CD4-positive, alpha-beta T cell treated with Interleukin-6 for 4 hours (primary cell): ENCODE results near the gene HLA-E.
A peak's percentile ranks its signal among the peaks of the same experiment; 100 is the strongest.
"Not testable (repeated sequence)": the region's sequence is repeated elsewhere in the genome, so short reads cannot be mapped to it uniquely, and the experiment has no call there.

ENCODE experiments used
- DNase-seq: peaks from one replicate; pipeline ENCODE4 v3.0.0-alpha.2; 2020; ENCODE audit warnings: mixed read lengths

HLA-E gene

GRCh38 chr6:30481211-30481964 is 7.9 kb upstream of the HLA-E start:
- no peak for DNase-seq

DNA sequence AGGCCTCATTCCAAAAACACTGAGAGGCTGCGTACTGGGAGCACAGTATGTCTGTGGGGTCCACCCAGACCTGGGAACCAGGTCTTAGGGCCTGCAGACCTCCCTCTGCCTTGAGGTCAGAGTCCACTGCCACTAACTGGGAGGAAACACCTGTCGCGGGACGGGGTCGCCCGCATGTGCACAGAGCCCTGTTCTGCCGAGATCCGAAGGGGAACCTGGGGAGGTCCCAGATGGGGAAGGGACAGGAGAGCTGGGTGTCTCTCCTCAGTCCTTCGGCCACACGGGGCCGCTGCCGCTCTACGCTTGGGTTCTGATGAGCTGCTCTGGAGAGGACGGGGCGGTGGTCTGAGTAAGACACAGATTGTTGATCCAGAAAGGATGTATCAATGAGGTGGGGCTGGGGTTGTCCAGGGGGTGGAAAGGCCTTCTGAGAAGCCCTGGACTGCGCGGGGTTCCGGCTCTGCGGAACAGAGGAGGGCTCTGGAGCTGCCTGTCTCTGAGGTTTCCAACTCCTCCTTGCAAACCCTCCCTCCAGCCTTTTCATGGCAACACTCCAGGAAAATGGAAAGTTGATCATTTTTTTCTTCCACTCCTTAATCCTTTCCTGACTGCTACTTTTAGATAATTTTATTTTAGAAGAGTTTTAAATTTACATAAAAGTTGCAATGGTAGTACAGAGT is 7.2 kb upstream of the HLA-E start:
- DNase-seq: peak; percentile 89

GRCh38 chr6:30483677-30484279 is 5.5 kb upstream of the HLA-E start:
- peak; percentile 54 for DNase-seq

DNA sequence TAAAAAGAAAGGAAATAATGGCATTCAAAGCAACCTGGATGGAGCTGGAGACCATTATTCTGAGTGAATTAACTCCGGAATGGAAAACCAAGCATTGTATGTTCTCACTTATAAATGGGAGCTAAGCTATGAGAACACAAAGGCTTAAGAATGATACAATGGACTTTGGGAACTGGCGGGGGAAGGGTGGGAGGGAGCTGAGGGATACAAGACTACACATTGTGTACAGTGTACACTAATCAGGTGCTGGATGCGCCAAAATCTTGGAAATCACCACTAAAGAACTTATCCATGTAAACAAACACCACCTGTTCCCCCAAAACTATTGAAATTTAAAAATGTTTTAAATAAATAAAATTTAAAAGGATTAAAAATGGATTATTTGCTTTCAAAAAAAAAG is 4.1 kb upstream of the HLA-E start:
- DNase-seq: no peak

DNA sequence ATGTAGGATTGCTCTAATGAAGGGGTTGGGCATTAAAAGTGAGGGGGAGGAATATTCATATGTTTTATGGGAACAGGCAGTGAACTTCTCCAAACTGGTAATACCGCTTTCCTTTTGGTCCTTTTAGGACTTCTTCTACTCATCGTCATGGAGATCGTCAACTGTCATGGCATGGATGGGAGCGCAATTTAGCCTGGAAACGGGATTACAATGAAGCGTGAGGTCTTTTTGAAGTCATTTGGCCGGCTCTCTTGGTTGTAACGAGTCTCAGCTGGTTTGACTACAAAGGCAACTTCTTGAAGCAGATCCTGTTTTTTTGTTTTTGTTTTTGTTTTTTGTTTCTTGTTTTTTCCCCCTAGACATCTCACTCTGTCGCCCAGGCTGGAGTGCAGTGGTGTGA is 1.4 kb upstream of the HLA-E start:
- no peak for DNase-seq

GRCh38 chr6:30488697-30489080 is 620 bp upstream of the HLA-E start:
- not testable (repeated sequence) for DNase-seq

DNA sequence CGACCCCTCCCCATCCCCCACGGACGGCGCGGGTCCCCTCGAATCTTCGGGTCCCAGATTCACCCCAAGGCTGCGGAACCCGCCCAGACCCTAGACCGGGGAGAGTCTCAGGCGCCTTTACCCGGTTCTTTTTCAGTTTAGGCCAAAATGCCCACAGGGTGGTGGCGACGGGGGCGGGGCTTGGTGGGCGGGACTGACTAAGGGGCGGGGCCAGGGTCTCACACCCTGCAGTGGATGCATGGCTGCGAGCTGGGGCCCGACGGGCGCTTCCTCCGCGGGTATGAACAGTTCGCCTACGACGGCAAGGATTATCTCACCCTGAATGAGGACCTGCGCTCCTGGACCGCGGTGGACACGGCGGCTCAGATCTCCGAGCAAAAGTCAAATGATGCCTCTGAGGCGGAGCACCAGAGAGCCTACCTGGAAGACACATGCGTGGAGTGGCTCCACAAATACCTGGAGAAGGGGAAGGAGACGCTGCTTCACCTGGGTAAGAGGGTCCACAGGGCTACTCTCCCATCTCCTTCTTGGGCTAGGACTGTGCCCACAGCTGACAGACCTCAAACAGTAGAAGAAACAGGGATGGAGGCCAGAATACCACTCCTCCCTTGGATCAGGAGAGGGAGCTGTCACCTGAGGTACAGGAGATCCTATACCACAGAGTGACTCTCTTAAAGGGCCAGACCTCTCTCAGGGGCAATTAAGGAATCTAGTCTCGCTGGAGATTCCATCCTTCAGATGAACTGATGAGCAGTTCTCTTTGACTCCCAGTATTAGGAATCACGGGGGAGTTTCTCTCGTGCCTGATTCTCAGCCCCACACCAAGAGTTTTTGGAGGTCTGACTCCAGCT is 942 bp downstream of the HLA-E start:
- peak; percentile 93 for DNase-seq

DNA sequence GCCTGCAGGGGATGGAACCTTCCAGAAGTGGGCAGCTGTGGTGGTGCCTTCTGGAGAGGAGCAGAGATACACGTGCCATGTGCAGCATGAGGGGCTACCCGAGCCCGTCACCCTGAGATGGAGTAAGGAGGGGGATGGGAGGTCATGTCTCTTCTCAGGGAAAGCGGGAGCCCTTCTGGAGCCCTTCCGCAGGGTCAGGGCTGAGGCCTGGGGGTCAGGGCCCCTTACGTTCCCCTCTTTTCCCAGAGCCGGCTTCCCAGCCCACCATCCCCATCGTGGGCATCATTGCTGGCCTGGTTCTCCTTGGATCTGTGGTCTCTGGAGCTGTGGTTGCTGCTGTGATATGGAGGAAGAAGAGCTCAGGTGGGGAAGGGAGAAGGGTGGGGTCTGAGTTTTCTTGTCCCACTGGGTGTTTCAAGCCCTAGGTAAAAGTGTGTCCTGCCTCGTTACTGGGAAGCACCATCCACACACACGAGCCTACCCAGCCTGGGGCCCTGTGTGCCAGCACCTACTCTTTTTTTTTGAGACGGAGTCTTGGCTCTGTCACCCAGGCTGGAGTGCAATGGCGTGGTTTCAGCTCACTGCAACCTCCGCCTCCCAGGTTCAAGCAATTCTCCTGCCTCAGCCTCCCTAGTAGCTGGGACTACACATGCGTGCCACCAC is 2.1 kb downstream of the HLA-E start:
- not testable (repeated sequence) for DNase-seq

DNA sequence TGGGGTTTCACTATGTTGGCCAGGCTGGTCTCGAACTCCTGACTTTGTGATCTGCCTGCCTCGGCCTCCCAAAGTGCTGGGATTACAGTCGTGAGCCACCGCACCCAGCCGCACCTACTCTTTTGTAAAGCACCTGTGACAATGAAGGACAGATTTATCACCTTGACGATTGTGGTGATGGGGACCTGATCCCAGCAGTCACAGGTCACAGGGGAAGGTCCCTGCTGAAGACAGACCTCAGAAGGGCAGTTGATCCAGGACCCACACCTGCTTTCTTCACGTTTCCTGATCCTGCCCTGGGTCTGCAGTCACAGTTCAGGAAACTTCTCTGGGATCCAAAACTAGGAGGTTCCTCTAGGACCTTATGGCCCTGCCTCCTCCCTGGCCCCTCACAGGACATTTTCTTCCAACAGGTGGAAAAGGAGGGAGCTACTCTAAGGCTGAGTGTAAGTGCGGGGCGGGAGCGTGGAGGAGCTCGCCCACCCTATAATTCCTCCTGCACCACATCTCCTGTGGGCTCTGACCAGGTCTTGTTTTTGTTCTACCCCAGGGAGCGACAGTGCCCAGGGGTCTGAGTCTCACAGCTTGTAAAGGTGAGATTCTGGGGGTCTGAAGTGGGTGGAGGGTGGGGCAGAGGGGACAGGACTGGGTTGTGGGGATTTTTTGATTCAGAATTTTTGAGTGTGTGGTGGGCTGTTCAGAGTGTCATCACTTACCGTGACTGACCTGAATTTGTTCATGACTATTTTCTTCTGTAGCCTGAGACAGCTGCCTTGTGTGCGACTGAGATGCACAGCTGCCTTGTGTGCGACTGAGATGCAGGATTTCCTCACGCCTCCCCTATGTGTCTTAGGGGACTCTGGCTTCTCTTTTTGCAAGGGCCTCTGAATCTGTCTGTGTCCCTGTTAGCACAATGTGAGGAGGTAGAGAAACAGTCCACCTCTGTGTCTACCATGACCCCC is 3.0 kb downstream of the HLA-E start:
- DNase-seq: no peak

- DNase-seq: peak; percentile 42
Observed at GRCh38 chr6:30493643-30494250, 4.4 kb downstream of the HLA-E start.

DNA sequence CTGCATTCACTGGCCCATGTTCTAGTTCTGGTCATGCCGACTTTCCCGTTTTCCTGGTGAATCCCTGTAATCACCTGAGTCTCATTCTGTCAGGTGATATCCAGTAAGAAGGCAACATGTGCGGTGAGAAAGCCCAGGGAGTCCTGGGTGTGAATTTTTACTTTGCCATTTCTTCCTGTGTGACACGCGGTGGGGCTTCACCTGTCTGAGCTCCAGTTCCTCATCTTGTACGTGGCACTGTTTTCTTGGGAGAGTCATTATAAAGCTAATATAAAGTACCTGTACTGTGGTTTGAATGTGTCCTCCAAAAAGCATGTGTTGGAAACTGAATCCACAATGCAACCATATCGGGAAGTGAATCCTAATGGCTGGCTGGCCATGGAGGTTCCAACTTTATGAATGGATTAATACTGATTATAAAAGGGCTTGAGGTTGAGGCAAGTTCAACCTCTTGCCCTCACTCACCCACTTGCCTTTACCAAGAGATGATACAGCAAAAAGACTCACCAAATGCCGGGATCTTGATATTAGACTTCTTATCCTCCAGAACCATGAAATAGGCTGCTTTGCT is 5.1 kb downstream of the HLA-E start:
- no peak for DNase-seq

DNA sequence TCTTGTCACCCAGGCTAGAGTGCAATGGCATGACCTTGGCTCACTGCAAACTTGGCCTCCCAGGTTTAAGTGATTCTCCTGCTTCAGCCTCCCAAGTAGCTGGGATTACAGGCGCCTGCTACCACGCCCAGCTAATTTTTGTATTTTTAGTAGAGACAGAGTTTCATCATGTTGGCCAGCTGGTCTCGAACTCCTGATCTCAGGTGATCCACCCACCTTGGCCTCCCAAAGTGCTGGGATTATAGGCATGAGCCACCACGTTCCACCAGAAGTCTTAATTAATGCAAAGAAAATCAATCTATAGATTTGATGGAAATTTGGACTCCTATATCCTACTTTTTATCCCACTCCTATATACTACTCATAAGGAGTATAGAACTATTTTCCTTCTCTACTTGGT is 5.8 kb downstream of the HLA-E start:
- DNase-seq: not testable (repeated sequence)

DNA sequence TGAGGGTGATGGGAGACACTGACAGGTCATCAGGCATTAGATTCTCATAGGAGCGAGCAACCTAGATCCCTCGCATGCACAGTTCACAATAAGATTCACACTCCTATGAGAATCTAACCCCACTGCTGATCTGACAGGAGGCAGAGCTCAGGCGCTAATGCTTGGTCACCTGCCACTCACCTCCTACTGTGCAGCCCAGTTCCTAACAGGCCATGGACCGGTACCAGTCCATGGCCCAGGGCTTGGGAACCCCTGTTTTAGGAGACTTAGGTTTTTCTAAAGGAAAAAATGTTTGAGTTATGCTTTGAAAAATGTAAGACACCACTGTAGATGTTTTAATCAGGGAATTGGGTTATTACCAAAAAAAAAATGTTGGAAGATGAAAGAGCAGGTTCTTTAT is 6.7 kb downstream of the HLA-E start:
- no peak for DNase-seq

DNA sequence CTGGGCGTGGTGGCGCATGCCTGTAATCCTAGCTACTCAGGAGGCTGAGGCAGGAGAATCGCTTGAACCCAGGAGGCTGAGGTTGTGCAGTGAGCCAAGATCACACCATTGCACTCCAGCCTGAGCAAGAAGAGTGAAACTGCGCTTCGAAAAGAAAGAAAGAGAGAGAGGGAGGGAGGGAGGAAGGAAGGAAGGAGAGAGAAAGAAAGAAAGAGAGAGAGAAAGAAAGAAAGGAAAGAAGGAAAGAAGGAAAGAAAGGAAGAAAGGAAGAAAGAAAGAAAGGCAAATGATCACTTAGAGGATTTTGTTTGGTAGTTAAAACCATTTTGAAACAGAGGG is 7.9 kb downstream of the HLA-E start:
- DNase-seq: not testable (repeated sequence)

DNA sequence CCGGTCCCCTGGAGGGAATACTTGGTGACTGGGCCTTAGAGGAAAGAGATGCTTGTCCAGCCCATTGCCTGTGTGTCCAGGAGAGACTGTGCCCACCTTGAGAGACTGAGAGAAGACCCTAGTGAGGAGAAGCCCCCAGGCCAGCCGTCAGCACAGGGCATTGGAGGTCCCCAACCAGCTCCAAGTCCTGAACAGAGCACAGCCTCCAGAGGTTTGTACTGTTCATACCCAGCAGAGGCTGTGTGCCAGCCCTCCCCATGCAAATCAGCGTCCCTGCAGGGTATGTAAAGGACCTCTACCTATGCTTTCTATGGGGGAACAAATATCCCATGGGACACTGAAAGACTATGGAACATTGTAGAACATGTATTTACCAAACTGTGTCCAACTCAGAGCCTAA is 8.4 kb downstream of the HLA-E start:
- no peak for DNase-seq

DNA sequence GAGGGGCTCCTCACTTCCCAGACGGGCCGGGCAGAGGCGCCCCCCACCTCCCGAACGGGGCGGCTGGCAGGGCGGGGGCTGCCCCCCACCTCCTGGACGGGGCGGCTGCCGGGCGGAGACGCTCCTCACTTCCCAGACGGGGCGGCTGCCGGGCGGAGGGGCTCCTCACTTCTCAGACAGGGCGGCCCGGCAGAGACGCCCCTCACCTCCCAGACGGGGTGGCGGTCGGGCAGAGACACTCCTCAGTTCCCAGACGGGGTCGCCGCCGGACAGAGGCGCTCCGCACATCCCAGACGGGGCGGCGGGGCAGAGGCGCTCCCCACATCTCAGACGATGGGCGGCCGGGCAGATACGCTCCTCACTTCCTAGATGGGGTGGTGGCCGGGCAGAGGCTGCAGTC is 9.4 kb downstream of the HLA-E start:
- not testable (repeated sequence) for DNase-seq

GRCh38 chr6:30500421-30501355 is 11.4 kb downstream of the HLA-E start:
- DNase-seq: peak; percentile 40

GRCh38 chr6:30507849-30508827 is 18.8 kb downstream of the HLA-E start:
- DNase-seq: no peak
